GM18526 (cell line): ENCODE measurements around the gene CCL8.

Source experiments
- POLR2A ChIP-seq: IDR thresholded peaks from 3 replicates; pipeline ENCODE4 v1.6.1; 2011; ENCODE audit not compliant: insufficient read length; ENCODE audit errors: extremely low read depth

The CCL8 gene

GRCh38 chr17:34319039-34319483, at the start of gene CCL8:
CCL8 (plus strand) TSS chr17:34319435; CDS start chr17:34319502, 67 bp downstream.
- TF ChIP-seq POLR2A = no peak

GRCh38 chr17:34269969-34270368, 49.3 kb upstream of the CCL8 start, which contains the start of gene CCL7:
CCL7 (plus strand) TSS chr17:34270221; CDS start chr17:34270291, 70 bp downstream.
- TF ChIP-seq POLR2A = no peak

- no peak for TF ChIP-seq POLR2A
Measured at GRCh38 chr17:34275881-34276280, 43.4 kb upstream of the CCL8 start.

GRCh38 chr17:34276826-34277225, 42.4 kb upstream of the CCL8 start:
- no peak for TF ChIP-seq POLR2A

GRCh38 chr17:34283571-34283970, 35.7 kb upstream of the CCL8 start:
- no peak for TF ChIP-seq POLR2A

- no peak for TF ChIP-seq POLR2A
Measured at GRCh38 chr17:34285286-34285792, 33.9 kb upstream of the CCL8 start, which contains the start of gene CCL11. CCL11 (plus strand) TSS chr17:34285742; CDS start chr17:34285809, 67 bp downstream.

- TF ChIP-seq POLR2A = no peak
Measured at GRCh38 chr17:34287875-34288274, 31.4 kb upstream of the CCL8 start.

GRCh38 chr17:34290586-34290985, 28.6 kb upstream of the CCL8 start:
- TF ChIP-seq POLR2A = no peak

GRCh38 chr17:34291721-34292348, 27.4 kb upstream of the CCL8 start:
- TF ChIP-seq POLR2A = no peak

GRCh38 chr17:34299027-34299426, 20.2 kb upstream of the CCL8 start:
- no peak for TF ChIP-seq POLR2A

- TF ChIP-seq POLR2A = no peak
Measured at GRCh38 chr17:34299956-34300577, 19.2 kb upstream of the CCL8 start.

- no peak for TF ChIP-seq POLR2A
Measured at GRCh38 chr17:34300652-34301370, 18.4 kb upstream of the CCL8 start.

- TF ChIP-seq POLR2A = no peak
Measured at GRCh38 chr17:34301986-34302385, 17.2 kb upstream of the CCL8 start.

GRCh38 chr17:34302636-34303035, 16.6 kb upstream of the CCL8 start:
- TF ChIP-seq POLR2A = no peak

- TF ChIP-seq POLR2A = no peak
Measured at GRCh38 chr17:34303606-34304005, 15.6 kb upstream of the CCL8 start.

GRCh38 chr17:34305061-34305460, 14.2 kb upstream of the CCL8 start:
- TF ChIP-seq POLR2A = no peak
